HEK293T (cell line): Measurements from ENCODE around the gene AGK.

Source experiments
- CTCF ChIA-PET: fragments of 350-600 bp; formaldehyde crosslinking; extraction: SDS; loops from one replicate; lab custom pipeline; 2021; ENCODE audit warnings: antibody characterized with exemption, inconsistent platforms; lab: Yijun Ruan, JAX
- POLR2A ChIA-PET: fragments of 350-600 bp; formaldehyde crosslinking; extraction: SDS; loops from one replicate; lab custom pipeline; 2020; ENCODE audit warnings: antibody characterized with exemption, inconsistent platforms; lab: Yijun Ruan, JAX
- DNase-seq: peaks from one replicate; pipeline ENCODE4 v3.0.0; 2012; ENCODE audit warnings: mixed read lengths; ENCODE audit errors: extremely low spot score
- ARNT ChIP-seq: fragments of 450-650 bp; IDR thresholded peaks from 2 replicates; pipeline ENCODE4 v1.6.1; 2017; ENCODE audit warnings: mild to moderate bottlenecking
- BHLHE40 ChIP-seq: fragments of 450-650 bp; IDR thresholded peaks from 2 replicates; pipeline ENCODE4 v1.6.1; 2016; ENCODE audit warnings: mild to moderate bottlenecking, moderate library complexity, borderline replicate concordance
- CTBP1 ChIP-seq: fragments of 450-650 bp; IDR thresholded peaks from 2 replicates; pipeline ENCODE4 v1.6.1; 2016; ENCODE audit warnings: borderline replicate concordance
- ELF4 ChIP-seq: fragments of 450-650 bp; IDR thresholded peaks from 2 replicates; pipeline ENCODE4 v1.6.1; 2017; ENCODE audit warnings: antibody characterized with exemption
- FOXA1 ChIP-seq: fragments of 450-650 bp; IDR thresholded peaks from 2 replicates; pipeline ENCODE4 v1.6.1; 2016; ENCODE audit warnings: mild to moderate bottlenecking
- FOXK2 ChIP-seq: fragments of 450-650 bp; IDR thresholded peaks from 2 replicates; pipeline ENCODE4 v1.6.1; 2016; ENCODE audit warnings: mild to moderate bottlenecking
- FOXM1 ChIP-seq: fragments of 450-650 bp; IDR thresholded peaks from 2 replicates; pipeline ENCODE4 v1.6.1; 2017; ENCODE audit warnings: mild to moderate bottlenecking, borderline replicate concordance
- HDGF ChIP-seq: fragments of 450-650 bp; IDR thresholded peaks from 2 replicates; pipeline ENCODE4 v1.6.1; 2017; ENCODE audit warnings: antibody characterized with exemption, borderline replicate concordance
- L3MBTL2 ChIP-seq: fragments of 450-650 bp; conservative IDR thresholded peaks from 2 replicates; pipeline ENCODE4 v1.6.1; 2016; ENCODE audit warnings: mild to moderate bottlenecking
- LEF1 ChIP-seq: fragments of 450-650 bp; IDR thresholded peaks from 2 replicates; pipeline ENCODE4 v1.6.1; 2017; ENCODE audit warnings: mild to moderate bottlenecking, borderline replicate concordance
- NFRKB ChIP-seq: fragments of 450-650 bp; IDR thresholded peaks from 2 replicates; pipeline ENCODE4 v1.6.1; 2016; ENCODE audit warnings: mild to moderate bottlenecking, moderate library complexity
- PKNOX1 ChIP-seq: fragments of 450-650 bp; IDR thresholded peaks from 2 replicates; pipeline ENCODE4 v1.6.1; 2016
- SP1 ChIP-seq: fragments of 450-650 bp; IDR thresholded peaks from 2 replicates; pipeline ENCODE4 v1.6.1; 2017
- SUZ12 ChIP-seq: fragments of 450-650 bp; IDR thresholded peaks from 2 replicates; pipeline ENCODE4 v1.6.1; 2016; ENCODE audit warnings: mild to moderate bottlenecking
- TARDBP ChIP-seq: fragments of 450-650 bp; IDR thresholded peaks from 2 replicates; pipeline ENCODE4 v1.6.1; 2016
- ZNF384 ChIP-seq: fragments of 450-650 bp; IDR thresholded peaks from 2 replicates; pipeline ENCODE4 v1.6.1; 2016

Gene AGK

DNA sequence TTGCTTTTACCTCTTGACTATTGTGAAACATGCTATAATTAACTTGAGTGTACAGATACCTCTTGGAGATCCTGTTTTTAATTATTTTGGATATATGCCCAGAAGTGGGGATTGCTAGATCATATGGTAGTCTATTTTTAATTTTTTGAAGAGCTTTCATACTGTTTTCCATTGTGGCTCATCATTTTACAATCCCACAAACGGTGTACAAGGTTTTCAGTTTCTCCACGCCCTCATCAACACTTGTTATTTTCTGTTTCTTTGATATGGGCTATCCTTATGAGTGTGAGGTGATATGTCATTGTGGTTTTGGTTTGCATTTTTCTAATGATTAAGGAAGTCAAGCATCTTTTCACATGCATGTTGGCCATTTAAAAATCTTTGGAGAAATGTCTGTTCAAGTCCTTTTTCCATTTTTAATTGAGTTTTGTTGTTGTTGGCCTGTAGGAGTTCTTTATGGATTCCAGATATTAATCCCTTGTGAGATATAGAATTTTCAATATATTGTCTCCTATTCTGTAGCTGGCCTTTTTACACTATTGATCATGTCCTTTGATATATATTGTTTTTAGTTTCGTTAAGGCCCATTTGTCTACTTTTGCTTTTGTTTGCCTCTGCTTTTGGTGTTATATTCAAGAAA lies 7.5 kb downstream of the AGK start:
- no peak for TF ChIP-seq ELF4
- TF ChIP-seq NFRKB, result no peak
- no peak for TF ChIP-seq CTBP1
- no peak for TF ChIP-seq PKNOX1
- no peak for TF ChIP-seq SUZ12
- no peak for TF ChIP-seq FOXA1
- TF ChIP-seq FOXM1, result no peak
- TF ChIP-seq ZNF384, result no peak
- CTCF ChIA-PET, result no interaction called here
- POLR2A ChIA-PET, result no interaction called here
- no peak for DNase-seq

DNA sequence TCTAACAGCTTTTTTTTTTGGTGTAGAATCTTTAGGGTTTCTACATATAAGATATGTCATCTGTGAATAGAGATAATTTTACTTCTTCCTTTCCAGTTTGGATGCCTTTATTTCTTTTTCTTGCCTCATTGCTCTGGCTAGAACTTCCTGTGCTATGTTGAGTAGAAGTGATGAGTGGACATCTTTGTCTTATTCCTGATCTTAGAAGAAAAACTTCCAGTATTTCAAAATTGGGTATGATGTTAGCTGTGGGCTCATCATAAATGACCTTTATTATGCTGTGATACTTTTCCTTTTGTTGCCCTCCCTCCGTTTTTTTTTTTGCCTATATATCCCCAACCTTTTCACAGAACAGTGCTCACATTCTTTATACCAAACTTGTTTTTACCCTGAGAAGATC lies 8.8 kb downstream of the AGK start:
- CTCF ChIA-PET, result no interaction called here
- POLR2A ChIA-PET, result no interaction called here
- TF ChIP-seq SUZ12, result no peak
- TF ChIP-seq L3MBTL2, result no peak
- no peak for TF ChIP-seq TARDBP
- TF ChIP-seq FOXK2, result no peak
- no peak for TF ChIP-seq ZNF384
- no peak for TF ChIP-seq BHLHE40
- TF ChIP-seq HDGF, result no peak
- no peak for TF ChIP-seq CTBP1
- TF ChIP-seq NFRKB, result no peak
- TF ChIP-seq FOXA1, result no peak
- TF ChIP-seq ARNT, result no peak
- TF ChIP-seq SP1, result no peak
- TF ChIP-seq ELF4, result no peak
- no peak for DNase-seq

DNA sequence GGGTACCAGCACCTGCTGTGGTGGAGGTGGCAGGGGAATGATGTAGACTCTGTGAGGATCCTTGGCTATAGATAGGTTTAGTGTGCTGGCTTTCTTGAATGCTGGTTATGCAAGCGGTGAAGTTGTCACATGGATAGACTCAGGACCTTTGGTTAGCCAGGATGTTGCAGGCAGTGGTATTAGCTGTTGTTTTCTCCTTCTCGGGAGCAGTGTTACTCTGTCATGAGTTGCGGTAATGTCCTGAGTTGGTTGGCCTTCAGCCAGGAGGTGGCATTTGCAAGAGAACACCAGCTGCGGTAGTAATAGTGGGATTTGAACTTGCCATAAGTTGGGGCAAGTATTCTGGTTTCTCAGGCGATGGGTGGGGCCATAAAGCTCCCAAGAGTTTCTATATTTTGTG lies 10.8 kb downstream of the AGK start:
- ChIA-PET CTCF (no interaction called here), POLR2A (no interaction called here)
- no peak for TF ChIP-seq ZNF384
- TF ChIP-seq TARDBP, result no peak
- no peak for TF ChIP-seq NFRKB
- no peak for TF ChIP-seq SP1
- no peak for TF ChIP-seq LEF1
- DNase-seq, result no peak

DNA sequence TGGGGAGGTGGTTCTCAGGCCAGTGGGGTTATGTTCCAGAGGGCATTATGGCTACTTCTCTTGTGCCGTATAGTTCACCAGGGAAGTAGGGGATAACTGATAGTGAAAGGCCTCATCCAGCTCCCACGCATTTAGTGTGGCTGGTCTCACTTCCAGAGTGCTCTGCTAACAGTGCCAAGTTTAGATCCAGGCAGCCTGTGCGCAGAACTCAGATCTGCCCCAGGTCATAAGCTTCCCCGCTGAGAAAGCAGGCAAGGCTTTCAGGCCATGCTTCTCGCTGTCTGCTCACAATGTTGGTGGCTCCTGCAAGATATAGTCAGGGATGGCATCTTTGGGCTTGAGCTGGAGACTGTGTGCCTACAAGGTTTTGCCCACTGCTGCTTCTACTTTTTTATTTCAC lies 11.3 kb downstream of the AGK start:
- POLR2A ChIA-PET, result interaction anchor here (1.6 kb wide), 1 partner anchor 12 kb away, joined by 8 read pairs; the partner anchor contains the start of gene AGK
- CTCF ChIA-PET, result no interaction called here

GRCh38 chr7:141562972-141563371 lies 11.8 kb downstream of the AGK start:
- DNase-seq, result no peak

More for the DNA sequence above, 11.3 kb downstream of the AGK start:
- no peak for DNase-seq
- TF ChIP-seq ZNF384, result no peak
- no peak for TF ChIP-seq LEF1

DNA sequence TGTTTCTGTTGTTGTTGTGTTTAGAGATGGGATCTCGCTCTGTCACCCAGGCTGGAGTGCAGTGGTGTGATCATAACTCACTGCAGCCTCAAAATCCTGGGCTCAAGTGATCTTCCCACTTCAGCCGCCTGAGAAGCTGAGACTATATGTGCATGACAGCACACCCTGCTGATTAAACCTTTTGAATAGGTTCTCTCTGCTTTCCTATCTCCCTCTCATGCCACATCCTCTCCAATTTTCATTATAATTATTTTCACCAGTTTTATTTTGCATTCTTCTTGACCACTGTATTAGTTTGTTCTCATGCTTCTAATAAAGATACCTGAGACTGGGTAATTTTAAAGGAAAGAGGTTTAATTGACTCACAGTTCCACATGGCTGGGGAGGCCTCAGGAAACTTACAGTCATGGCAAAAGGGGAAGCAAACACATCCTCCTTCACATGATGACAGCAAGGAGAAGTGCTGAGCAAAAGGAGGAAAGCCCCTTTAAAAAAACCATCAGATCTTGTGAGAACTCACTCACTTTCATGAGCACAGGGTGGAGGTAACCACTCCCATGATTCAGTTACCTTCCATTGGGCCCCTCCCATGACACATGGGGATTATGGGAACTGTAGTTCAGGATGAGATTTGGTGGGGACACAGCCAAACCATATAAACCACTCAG lies 12.9 kb downstream of the AGK start:
- CTCF ChIA-PET, result no interaction called here
- POLR2A ChIA-PET, result interaction anchor here (0.8 to 1.6 kb wide), 2 partner anchors 12 to 13 kb away, joined by 3 to 8 read pairs; partner anchors contain the start of gene AGK
- TF ChIP-seq PKNOX1, result no peak
- no peak for TF ChIP-seq SUZ12
- no peak for TF ChIP-seq SP1
- no peak for TF ChIP-seq BHLHE40
- TF ChIP-seq FOXK2, result no peak
- TF ChIP-seq FOXA1, result no peak
- no peak for TF ChIP-seq HDGF
- TF ChIP-seq ZNF384, result no peak

More at GRCh38 chr7:141562972-141563371, 11.8 kb downstream of the AGK start:
- POLR2A ChIA-PET, result interaction anchor here (1.6 kb wide), 1 partner anchor 12 kb away, joined by 8 read pairs; the partner anchor contains the start of gene AGK
- CTCF ChIA-PET, result interaction anchor here (0.8 kb wide), 1 partner anchor 1351 kb away, joined by 3 read pairs; no protein-coding TSS in a partner anchor
- TF ChIP-seq FOXM1, result no peak

DNA sequence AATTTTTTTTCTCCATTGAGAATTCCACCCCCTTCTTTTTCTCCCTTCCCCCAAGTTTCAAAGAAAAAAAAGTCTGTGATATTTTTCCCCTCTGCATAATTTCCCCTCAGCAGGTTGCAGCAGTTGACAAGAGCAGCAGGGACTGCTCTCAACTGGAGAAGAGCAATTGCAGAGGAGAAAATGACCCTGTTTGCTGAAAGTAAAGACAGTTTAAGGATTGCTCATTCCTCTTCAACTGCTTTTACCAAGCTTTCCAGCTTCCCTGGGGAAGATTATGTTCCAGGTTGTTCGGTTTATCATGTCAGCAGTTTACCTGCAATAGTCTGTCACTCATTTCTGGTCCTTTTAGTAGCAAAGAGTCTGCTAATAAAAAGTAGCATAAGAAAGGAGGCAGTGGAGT lies 16.2 kb downstream of the AGK start:
- POLR2A ChIA-PET, result no interaction called here
- no peak for DNase-seq
- TF ChIP-seq FOXM1, result no peak
- CTCF ChIA-PET, result no interaction called here

More for the DNA sequence above, 12.9 kb downstream of the AGK start:
- DNase-seq, result no peak

- ChIA-PET POLR2A (no interaction called here), CTCF (interaction anchor here (0.5 kb wide), 1 partner anchor 156 kb away, joined by 3 read pairs; no protein-coding TSS in a partner anchor)
- TF ChIP-seq SP1, result no peak
- no peak for TF ChIP-seq PKNOX1
- TF ChIP-seq L3MBTL2, result no peak
- no peak for TF ChIP-seq FOXA1
- no peak for TF ChIP-seq TARDBP
- no peak for TF ChIP-seq FOXK2
- no peak for TF ChIP-seq NFRKB
- TF ChIP-seq ZNF384, result no peak
- TF ChIP-seq SUZ12, result no peak
- no peak for TF ChIP-seq HDGF
- no peak for TF ChIP-seq CTBP1
- no peak for TF ChIP-seq FOXM1
- TF ChIP-seq ARNT, result no peak
- DNase-seq, result no peak
Measured at GRCh38 chr7:141568227-141568626, 17.0 kb downstream of the AGK start.
